Measurements from ENCODE around the gene SIAH3. TPM values are rescaled to one million over a fixed set of nuclear protein-coding genes. Genes with fewer than 3 reads are reported as not detected.

Gene SIAH3
- total and polyA plus RNA-seq, 9 of the 15 experiments (the other 6 are each of a cell fraction or from before 2014, with no cell fraction given), result not detected

DNA sequence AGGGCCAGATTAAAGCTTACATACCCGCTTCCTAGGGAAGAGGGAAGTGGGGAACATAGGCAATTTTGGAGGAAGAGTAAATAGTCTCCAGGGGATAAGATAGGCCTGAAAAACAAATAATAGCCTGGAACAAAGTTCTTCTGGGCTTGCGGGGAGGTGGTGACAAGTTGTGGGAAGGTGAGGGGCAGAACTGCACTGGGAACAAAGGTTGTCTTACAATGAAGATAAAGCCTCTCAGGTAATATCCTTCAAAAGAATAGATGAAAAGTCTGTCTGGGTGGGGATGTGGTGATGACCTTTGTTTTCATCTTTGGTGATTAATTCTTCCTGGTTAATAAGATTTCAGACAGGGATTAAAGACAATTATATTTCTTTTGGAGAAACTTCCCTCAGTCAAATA lies 80.7 kb downstream of the SIAH3 start:
- no peak for FAIRE-seq
- in situ Hi-C loops (cut with MboI), result no loop called here
- no peak overlapping the region for H2AFZ ChIP-seq (ENCODE audit: low read depth, low read length)
- CTCF ChIA-PET (ENCODE audit: low intra/inter-chr PET ratio), result no interaction called here
- H3K36me3 ChIP-seq (ENCODE audit: control insufficient read depth, insufficient read depth, low read length), result no peaks in the 10 kb centered on the region
- H3K4me3 ChIP-seq, result no peak overlapping the region
- no peaks in the 10 kb centered on the region for H3K79me2 ChIP-seq (ENCODE audit: control insufficient read depth, insufficient read depth, low read length)
- intact Hi-C loops (cut with micrococcal nuclease), result no loop called here
- H3K27me3 ChIP-seq (ENCODE audit: control insufficient read depth in 2 of 2, insufficient read depth in 2 of 2, low read length in 2 of 2), result 0 out of 5 replicates have a peak, but pooled peaks cover 2 to 6% of the 10 kb centered on the region in 2 experiments
- no peaks in the 10 kb centered on the region for H4K20me1 ChIP-seq (replicated peaks; ENCODE audit: control insufficient read depth, insufficient read depth, low read length)
- BruUV-seq (replicated peaks), result no TSS peak
- ATAC-seq, result no peak
- H3K27ac ChIP-seq (ENCODE audit: extremely low read depth, low read depth, low read length), result no peak overlapping the region
- no peaks in the 10 kb centered on the region for H3K9me3 ChIP-seq (replicated peaks; ENCODE audit: control insufficient read depth, insufficient read depth, low read depth, low read length)
- WGBS (ENCODE audit: insufficient coverage, low coverage, missing lambda C conversion rate), result 0% methylated on average over 1 of the region's 2 CpGs
- H3K9ac ChIP-seq (ENCODE audit: insufficient read depth in 1 of 2, low read depth in 2 of 2, low read length in 2 of 2), result no peak overlapping the region
- TF ChIP-seq LARP7 (IDR thresholded peaks at IDR 0.05), result no peak
- TF ChIP-seq ZBTB1 (CRISPR knock-in tag; IDR thresholded peaks at IDR 0.05; ENCODE audit: borderline replicate concordance, low read depth), result no peak
- no peak for TF ChIP-seq GATA2 (CRISPR knock-in tag; IDR thresholded peaks at IDR 0.05)
- no peak for TF ChIP-seq ZNF75A (CRISPR knock-in tag; IDR thresholded peaks at IDR 0.05)
- no peak for TF ChIP-seq ZNF263 (CRISPR knock-in tag; IDR thresholded peaks at IDR 0.05; ENCODE audit: borderline replicate concordance)
- TF ChIP-seq, protein P1, sequence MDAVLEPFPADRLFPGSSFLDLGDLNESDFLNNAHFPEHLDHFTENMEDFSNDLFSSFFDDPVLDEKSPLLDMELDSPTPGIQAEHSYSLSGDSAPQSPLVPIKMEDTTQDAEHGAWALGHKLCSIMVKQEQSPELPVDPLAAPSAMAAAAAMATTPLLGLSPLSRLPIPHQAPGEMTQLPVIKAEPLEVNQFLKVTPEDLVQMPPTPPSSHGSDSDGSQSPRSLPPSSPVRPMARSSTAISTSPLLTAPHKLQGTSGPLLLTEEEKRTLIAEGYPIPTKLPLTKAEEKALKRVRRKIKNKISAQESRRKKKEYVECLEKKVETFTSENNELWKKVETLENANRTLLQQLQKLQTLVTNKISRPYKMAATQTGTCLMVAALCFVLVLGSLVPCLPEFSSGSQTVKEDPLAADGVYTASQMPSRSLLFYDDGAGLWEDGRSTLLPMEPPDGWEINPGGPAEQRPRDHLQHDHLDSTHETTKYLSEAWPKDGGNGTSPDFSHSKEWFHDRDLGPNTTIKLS (IDR thresholded peaks at IDR 0.05; ENCODE audit: borderline replicate concordance, low read depth), result no peak
- TF ChIP-seq ZNF41 (CRISPR knock-in tag; conservative IDR thresholded peaks at IDR 0.05), result no peak
- DNase-seq (ENCODE audit: extremely low read depth in 1 of 4, low spot score in 3 of 4), result no peak
- no peak overlapping the region for H3K4me2 ChIP-seq (ENCODE audit: insufficient read depth, low read length)
- no peaks in the 10 kb centered on the region for H3K4me1 ChIP-seq (replicated peaks in 1 of 2; ENCODE audit: control insufficient read depth in 2 of 2, insufficient read depth in 2 of 2, low read length in 2 of 2)
- POLR2A ChIA-PET, result interaction anchor here (1.2 kb wide), 1 partner anchor 10 kb away, joined by 3 read pairs; no protein-coding TSS in a partner anchor
- H3K9me1 ChIP-seq (ENCODE audit: control insufficient read depth, insufficient read depth, low read length), result no peaks in the 10 kb centered on the region
